Activated naive CD4-positive, alpha-beta T cell (primary cell): Measurements from ENCODE around the gene IMP3.
"Not testable (repeated sequence)": the region's sequence is repeated elsewhere in the genome, so short reads cannot be mapped to it uniquely, and the experiment has no call there.

Source experiments
- DNase-seq, 4 experiments: peaks; one replicate each; lab custom pipeline; 2025; lab: John Stamatoyannopoulos, UW

IMP3 gene, protein sequence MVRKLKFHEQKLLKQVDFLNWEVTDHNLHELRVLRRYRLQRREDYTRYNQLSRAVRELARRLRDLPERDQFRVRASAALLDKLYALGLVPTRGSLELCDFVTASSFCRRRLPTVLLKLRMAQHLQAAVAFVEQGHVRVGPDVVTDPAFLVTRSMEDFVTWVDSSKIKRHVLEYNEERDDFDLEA

DNA sequence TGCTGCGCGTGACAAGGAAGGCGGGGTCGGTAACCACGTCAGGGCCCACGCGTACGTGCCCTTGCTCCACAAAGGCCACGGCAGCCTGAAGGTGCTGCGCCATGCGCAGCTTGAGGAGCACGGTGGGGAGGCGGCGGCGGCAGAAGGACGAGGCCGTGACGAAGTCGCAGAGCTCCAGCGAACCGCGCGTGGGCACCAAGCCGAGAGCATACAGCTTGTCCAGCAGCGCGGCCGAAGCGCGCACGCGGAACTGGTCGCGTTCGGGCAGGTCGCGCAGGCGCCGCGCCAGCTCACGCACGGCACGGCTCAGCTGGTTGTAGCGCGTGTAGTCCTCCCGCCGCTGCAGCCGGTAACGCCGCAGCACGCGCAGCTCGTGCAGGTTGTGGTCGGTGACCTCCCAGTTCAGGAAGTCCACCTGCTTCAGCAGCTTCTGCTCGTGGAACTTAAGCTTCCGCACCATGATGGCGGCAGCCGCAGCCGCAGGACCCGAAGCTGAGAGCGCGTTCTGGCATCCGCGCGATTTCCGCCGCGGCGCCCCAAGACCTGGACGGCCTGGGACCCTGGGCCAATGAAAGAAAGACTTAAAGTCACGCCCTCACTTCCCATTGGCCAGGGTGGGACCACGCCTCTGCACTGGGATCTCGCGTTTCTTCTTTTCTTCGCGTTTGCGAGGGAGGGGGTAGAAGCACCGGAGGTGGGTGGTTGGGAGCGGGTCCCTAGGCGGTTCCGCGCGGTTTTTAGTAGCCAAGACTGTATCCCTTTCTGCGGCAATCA is at the start of gene IMP3:
IMP3 (minus strand) TSS at position 516 of the 774 bp plus-strand sequence; CDS start at position 460, 56 bp downstream.
- DNase-seq, result peak; percentile 77 to 90 (median 84)

- not testable (repeated sequence) for DNase-seq
Measured at GRCh38 chr15:75689429-75689828, 49.4 kb upstream of the IMP3 start.

GRCh38 chr15:75688831-75689230 is 48.8 kb upstream of the IMP3 start:
- DNase-seq, result no peak

DNA sequence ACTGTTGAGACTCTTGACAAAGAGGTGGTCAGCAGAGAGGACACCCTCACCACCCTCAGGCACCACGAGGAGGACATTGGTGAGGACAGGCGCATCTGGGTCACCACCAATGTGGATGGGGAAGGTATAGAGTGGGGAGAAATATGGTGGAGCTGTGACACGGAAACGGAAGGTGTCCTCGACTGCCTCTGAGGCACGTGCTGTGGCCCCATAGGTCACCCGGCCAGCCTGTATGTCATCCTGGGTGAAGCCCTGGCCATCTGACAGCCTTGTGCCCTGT is 48.2 kb upstream of the IMP3 start:
- DNase-seq, result no peak

DNA sequence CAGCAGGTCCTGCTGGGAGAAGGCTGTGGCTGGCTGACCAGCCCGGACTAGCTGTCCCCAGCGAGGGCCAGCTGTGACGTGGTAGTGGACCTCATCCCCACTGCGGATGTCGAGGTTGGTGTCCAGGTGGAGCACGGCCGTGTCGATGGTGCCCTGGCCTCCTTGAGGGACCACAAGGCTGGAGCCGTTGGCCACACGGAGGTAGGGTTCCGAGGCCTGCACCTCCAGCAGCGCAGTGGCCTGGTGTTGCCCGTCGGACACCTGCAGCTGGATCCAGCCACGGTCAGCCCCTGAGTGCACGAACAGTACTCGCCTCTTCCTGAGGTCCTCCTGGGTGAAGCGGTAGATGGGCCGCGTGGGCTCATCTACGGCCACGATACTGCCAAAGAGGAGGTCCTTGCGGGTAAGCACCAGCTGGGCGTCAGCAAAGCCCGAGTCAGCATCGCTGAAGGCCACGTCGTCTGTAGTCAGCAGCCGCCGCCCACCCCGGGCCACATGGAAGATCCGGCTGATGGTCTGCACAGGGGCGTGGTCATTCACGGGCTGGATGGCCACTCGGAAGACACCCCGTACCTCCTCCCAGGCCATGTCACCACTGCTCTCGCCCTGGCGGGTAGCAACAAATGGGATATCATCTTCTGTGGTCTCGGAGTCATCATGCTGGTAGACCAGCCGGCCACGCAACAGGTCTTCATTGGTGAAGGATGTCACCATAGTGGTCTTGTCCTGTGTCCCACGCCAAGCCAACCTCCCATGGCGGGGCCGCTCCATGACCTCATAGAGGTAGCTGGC is 47.7 kb upstream of the IMP3 start:
- DNase-seq, result no peak

DNA sequence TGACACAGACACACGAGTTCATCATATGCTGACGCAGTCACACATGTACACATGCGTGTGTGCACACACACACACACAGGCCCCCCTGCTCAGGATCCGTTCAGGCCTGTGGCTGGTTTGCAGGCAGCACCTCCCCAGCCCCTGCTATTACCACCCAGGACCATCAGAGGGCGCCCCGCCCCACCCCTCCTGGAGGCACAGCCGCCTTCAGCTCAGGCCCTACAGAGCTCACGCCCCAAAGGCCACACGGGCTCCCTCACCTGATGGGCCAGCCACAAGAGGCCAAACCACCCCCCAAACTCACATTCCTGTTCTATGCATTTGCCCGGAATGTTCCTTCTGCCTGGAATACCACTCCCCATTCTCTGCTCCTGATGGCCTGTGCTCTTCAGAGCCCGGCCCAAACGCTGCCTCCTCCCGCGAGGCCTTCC is 46.2 kb upstream of the IMP3 start:
- DNase-seq, result peak; percentile 42 to 63 (median 59)

- no peak for DNase-seq
Measured at GRCh38 chr15:75685195-75685594, 45.2 kb upstream of the IMP3 start.

- no peak for DNase-seq
Measured at GRCh38 chr15:75684648-75685047, 44.6 kb upstream of the IMP3 start.

- peak; percentile 26 to 46 (median 38) for DNase-seq
Measured at GRCh38 chr15:75683646-75684312, 43.8 kb upstream of the IMP3 start.

GRCh38 chr15:75682181-75683135 is 42.4 kb upstream of the IMP3 start:
- no peak for DNase-seq

DNA sequence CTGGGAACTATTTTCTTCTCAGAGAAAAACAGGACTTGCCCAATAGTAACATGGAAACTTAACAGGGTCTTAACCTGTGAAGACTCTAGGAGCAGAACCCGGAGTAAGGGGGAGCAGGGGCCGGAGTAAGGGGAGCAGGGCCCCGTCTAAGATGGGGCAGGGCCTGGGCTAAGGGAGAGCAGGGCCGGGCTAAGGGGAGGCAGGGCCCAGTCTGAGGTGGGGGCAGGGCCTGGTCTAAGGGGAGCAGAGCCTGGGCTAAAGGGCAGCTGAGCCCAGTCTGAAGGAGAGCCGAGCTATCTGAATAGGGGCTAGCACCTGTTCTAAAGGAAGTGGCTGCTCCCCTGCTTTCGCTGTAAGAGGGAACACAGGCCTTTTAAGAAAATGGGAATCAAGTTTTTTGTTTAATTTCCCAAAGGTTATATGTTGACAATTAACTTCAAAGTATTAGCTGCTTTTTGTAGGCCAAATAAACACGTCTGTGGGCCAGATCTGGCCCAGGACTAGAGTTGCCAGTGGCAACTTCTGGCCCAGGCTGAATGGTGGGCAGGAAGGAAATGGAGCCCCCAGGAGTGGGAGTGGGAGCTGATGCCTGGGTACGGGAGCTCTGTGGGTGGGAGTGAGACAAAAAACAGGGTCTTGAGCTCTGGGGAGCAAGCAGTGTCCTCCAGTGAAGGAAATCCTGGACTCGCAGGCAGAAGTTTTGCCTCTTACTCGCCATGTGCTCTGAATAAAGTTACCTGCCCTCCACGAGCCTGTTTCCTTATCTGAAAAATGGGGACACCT is 40.2 kb upstream of the IMP3 start:
- DNase-seq, result no peak

GRCh38 chr15:75678324-75678690 is 38.3 kb upstream of the IMP3 start:
- not testable (repeated sequence) for DNase-seq

GRCh38 chr15:75677465-75678323 is 37.7 kb upstream of the IMP3 start:
- DNase-seq, result no peak

DNA sequence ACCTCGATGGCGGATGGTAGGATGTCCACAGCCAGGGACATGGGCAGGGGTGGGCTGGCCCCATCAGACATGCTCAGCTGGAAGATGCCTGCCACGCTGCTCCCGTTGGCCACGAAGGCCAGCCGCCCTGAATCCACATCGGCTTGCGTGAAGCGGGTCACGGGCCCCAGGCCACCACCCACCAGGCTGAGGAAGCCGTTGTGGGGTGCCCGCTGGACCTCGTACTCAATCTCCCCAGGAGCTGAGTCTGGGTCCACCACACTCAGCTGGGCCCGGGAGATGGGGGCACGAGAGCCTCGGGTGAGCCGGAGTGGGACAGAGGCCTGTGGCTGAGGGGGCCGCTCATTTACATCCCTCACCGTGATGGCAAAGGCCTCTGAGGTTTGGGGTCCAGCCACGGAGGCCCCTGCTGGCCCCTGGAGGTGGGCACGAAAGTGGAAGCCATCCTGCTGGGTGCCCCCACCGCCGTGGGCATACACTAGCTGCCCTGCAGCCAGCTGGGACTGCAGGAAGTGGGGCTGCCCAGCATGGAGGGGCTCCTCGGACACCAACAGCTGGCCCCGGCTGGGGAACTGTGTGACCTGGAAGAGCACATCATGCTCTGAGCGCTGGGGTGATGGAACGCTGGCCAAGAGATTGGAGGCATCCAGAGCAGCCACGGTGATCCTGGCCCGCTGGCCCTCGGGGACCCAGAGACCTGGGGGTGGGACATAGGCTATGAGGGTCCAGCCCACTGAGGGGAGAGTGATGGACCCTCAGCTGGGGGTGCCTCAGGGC is 36.9 kb upstream of the IMP3 start:
- DNase-seq, result no peak

GRCh38 chr15:75675579-75676404 is 35.8 kb upstream of the IMP3 start:
- no peak for DNase-seq

GRCh38 chr15:75674366-75674765 is 34.3 kb upstream of the IMP3 start:
- DNase-seq, result no peak

DNA sequence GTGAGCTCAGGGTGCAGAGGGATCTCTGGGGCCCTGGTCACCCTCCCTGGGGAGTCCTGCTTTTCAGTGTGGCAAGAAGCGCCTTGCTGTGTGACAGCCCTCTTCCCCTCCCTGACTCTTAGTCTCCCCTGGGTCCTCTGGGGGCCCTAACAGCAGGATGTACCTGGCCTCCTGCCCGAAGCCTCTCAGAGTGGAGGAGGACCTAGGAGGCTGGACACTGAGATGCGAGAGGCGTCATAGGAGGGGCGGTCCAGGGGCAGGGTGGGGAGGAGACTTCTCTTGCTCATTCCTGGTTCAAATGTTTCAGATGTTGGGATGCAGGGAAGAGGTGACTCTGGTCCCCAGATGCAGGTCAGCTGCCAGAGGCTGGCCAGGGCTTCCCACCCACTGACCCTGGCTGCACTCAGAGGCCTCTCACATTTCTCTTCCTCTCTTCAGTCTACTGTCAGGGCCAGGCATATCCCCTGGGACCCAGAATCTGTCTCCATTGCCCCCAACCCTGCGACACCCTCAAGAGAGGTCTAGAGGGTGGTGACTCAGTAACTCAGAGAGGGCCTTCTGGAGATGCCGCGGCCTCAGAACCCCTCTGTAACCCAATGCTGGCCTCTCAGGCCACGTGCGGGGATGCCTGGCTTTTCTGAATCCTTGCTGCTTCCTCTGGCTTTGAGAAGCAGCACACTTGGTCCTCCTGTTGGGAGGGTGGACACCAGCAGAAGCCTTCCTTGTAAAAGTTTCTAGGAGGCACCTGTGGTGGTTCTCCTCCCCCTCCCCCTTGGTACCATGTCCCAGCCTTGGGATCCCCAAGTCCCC is 33.6 kb upstream of the IMP3 start:
- DNase-seq, result no peak
